ENCODE results near the gene NPB. TPM values are rescaled to one million over a fixed set of nuclear protein-coding genes. Genes with fewer than 3 reads are reported as not detected.

Gene NPB
- total RNA-seq = under 1 TPM in 1 of 4 donors, not detected in 3; 0.41 TPM

DNA sequence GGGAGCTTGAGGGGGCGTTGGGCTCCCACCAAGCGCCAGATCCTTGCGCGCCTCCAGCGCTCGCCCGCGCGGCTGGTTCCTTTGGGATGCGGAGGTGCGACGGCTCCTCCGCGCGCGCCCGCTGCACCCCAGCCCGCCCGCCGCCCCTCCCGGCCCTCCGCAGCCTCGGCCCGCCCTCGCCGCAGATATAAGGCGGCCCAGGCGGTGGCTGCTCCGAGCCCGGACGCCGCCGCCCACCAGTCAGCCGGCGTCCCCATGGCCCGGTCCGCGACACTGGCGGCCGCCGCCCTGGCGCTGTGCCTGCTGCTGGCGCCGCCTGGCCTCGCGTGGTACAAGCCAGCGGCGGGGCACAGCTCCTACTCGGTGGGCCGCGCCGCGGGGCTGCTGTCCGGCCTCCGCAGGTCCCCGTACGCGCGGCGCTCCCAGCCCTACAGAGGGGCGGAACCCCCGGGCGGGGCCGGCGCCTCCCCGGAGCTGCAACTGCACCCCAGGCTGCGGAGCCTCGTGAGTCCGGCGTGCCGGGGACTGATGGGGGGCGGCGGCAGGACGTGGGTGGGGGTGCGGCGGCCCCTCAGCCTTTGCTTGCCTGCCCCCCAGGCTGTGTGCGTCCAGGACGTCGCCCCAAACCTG is at the start of gene NPB:
Gene NPB (plus strand): TSS at position 216 of the 630 bp plus-strand sequence. CDS start 40 bp downstream, at position 256.
- DNase-seq = no peak
- WGBS, 2 donors (ENCODE audit: low coverage in 1 of 2) = no CpG with 5 or more reads among the region's 79 CpGs
- H3K27me3 ChIP-seq = peaks cover 21% of the 10 kb centered on the region
- H3K9me3 ChIP-seq = no peaks in the 10 kb centered on the region
- no peak within 1 kb of the TSS for H3K27ac ChIP-seq
- in situ Hi-C loops (cut with MboI; ENCODE audit: low pct_ligation_motif_present in 1 of 4, low pct_unique_long_range_greater_than_20kb in 1 of 4, low sequenced_read_pairs in 3 of 4) (no loop called here), intact Hi-C loops (cut with DNase I; ENCODE audit: low total_unique reads) (no loop called here)
- TF ChIP-seq, protein P1, sequence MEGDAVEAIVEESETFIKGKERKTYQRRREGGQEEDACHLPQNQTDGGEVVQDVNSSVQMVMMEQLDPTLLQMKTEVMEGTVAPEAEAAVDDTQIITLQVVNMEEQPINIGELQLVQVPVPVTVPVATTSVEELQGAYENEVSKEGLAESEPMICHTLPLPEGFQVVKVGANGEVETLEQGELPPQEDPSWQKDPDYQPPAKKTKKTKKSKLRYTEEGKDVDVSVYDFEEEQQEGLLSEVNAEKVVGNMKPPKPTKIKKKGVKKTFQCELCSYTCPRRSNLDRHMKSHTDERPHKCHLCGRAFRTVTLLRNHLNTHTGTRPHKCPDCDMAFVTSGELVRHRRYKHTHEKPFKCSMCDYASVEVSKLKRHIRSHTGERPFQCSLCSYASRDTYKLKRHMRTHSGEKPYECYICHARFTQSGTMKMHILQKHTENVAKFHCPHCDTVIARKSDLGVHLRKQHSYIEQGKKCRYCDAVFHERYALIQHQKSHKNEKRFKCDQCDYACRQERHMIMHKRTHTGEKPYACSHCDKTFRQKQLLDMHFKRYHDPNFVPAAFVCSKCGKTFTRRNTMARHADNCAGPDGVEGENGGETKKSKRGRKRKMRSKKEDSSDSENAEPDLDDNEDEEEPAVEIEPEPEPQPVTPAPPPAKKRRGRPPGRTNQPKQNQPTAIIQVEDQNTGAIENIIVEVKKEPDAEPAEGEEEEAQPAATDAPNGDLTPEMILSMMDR (IDR thresholded peaks at IDR 0.05) = no peak
- TF ChIP-seq POLR2AphosphoS5 (IDR thresholded peaks at IDR 0.05) (peak in 1 of 3 donors; percentile 29), POLR2A (IDR thresholded peaks at IDR 0.05) (peak; percentile 10)
- peak within 1 kb of the TSS in 3 of 4 donors; percentile 16 to 41 (median 32) for H3K4me3 ChIP-seq
- peaks cover 0 to 16% (median 0%) of the 10 kb centered on the region in 4 donors for H3K36me3 ChIP-seq
- H3K4me1 ChIP-seq = peaks cover 10 to 17% (median 13%) of the 10 kb centered on the region in 4 donors

DNA sequence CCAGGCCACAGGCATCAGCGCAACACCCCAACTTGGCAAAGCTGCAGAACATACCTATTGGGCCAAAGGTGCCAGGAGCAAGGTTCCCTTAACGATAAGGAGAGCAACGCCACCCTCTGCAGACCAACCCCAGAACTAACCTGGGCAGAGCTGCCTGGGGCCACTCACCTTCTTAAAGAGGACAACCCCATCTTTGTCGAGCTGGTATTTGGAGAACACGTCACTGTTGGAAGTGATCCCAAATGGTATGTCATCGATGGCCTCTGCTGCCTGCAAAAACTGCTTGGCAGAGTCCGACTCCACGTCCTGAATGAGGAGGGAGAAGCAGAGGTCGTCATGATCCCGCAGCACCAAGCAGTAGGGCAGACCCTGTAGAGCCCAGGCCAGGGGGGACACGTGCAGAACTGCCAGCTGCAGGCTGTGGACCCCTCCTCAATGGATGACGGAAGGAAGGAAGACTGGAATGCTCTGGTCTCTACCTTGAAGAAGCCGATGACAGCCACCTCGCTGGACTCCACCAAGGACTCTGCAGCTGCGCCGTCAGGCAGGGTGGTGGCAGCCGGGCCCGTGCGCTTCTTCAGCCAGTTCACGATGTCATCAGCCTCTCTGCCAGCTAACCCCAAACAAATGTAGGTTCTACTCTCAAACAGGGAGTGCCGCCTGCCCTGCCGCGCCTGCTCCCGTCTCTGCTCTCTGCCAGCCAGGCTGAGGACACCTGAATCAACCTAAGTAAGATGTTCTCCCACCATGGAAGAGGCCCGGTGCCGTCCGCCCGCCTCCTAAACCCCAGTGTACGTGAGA is 46.9 kb upstream of the NPB start:
- intact Hi-C loops (cut with DNase I; ENCODE audit: low total_unique reads) = no loop called here
- no peak for DNase-seq
- H3K4me1 ChIP-seq = peaks cover 11 to 44% (median 22%) of the 10 kb centered on the region in 4 donors
- H3K27ac ChIP-seq = no peak overlapping the region
- H3K36me3 ChIP-seq = peaks cover 0 to 49% (median 17%) of the 10 kb centered on the region in 4 donors
- no peaks in the 10 kb centered on the region for H3K27me3 ChIP-seq
- H3K4me3 ChIP-seq = no peak overlapping the region
- WGBS, 2 donors (ENCODE audit: low coverage in 1 of 2) = 79% methylated on average over 26 of the region's 29 CpGs; no CpG with 5 or more reads in 1 of the 2 donors
- no peaks in the 10 kb centered on the region for H3K9me3 ChIP-seq
- in situ Hi-C loops (cut with MboI; ENCODE audit: low pct_ligation_motif_present in 1 of 4, low pct_unique_long_range_greater_than_20kb in 1 of 4, low sequenced_read_pairs in 3 of 4) = no loop called here
- TF ChIP-seq EP300 (IDR thresholded peaks at IDR 0.05; ENCODE audit: low read depth) (no peak), POLR2A (IDR thresholded peaks at IDR 0.05) (no peak), POLR2AphosphoS5 (IDR thresholded peaks at IDR 0.05) (no peak)
- TF ChIP-seq, protein P1 (IDR thresholded peaks at IDR 0.05) = no peak

DNA sequence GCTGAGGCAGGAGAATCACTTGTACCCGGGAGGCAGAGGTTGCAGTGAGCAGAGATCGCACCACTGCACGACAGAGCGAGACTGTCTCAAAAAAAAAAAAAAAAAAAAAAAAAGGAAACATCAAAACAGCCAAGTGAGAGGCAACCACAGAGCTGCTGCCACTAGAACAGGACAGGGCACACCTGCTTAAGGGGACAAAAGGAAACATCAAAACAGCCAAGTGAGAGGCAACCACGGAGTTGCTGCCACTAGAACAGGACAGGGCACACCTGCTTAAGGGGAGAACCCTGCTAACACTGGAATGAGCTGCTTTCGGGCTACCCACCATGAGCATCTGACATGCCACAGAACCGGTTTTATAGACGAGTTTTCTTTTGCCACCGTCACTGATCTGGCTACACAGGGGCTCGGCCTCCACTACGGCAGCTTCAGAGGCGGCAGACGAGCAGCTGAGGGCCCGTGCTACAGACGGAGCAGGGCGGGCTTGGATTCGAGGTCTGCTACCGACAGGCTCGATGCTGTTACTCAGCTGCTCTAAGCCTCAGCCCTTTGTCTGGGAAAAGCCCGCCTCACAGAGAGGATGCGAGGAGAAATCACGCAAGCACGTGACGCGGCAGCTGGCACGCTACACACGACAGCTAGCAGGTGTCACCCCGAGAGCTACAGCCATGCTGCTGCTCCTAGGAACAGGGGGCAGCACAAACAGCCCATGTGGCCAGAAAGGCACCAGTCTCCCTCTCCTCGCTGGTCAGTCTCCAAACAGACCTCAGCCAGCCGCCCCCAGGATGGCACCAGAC is 43.7 kb upstream of the NPB start:
- Histone ChIP-seq H3K36me3 (peaks cover 0 to 20% (median 8%) of the 10 kb centered on the region in 4 donors), H3K9me3 (no peaks in the 10 kb centered on the region), H3K4me1 (peaks cover 18 to 64% (median 41%) of the 10 kb centered on the region in 4 donors), H3K27ac (peak overlapping the region in 3 of 4 donors; percentile 92 to 99 (median 97)), H3K4me3 (peak overlapping the region in 2 of 4 donors; percentile 80 to 96), H3K27me3 (no peaks in the 10 kb centered on the region)
- no peak for TF ChIP-seq POLR2A (IDR thresholded peaks at IDR 0.05)
- no peak for TF ChIP-seq EP300 (IDR thresholded peaks at IDR 0.05; ENCODE audit: low read depth)
- TF ChIP-seq, protein P1 (IDR thresholded peaks at IDR 0.05) = no peak
- TF ChIP-seq POLR2AphosphoS5 (IDR thresholded peaks at IDR 0.05) = no peak
- intact Hi-C loops (cut with DNase I; ENCODE audit: low total_unique reads) (no loop called here), in situ Hi-C loops (cut with MboI; ENCODE audit: low pct_ligation_motif_present in 1 of 4, low pct_unique_long_range_greater_than_20kb in 1 of 4, low sequenced_read_pairs in 3 of 4) (no loop called here)
- no peak for DNase-seq
- 87% methylated on average over 30 of the region's 30 CpGs; no CpG with 5 or more reads in 1 of the 2 donors for WGBS, 2 donors (ENCODE audit: low coverage in 1 of 2)

All from transverse colon (tissue), 4 donors.